DMS53 treated with DMSO at 0.1 percent for 48 hours (cell line): Measurements from ENCODE around the gene ANKRD10.

ENCODE experiments used
- DNase-seq: peaks from one replicate; lab custom pipeline; 2025; ENCODE audit not compliant: unreplicated experiment; lab: John Stamatoyannopoulos, UW

ANKRD10 gene

GRCh38 chr13:110831437-110832204 is 83.2 kb downstream of the ANKRD10 start:
- no peak for DNase-seq

GRCh38 chr13:110830800-110831371 is 84.0 kb downstream of the ANKRD10 start:
- DNase-seq: no peak

GRCh38 chr13:110830331-110830730 is 84.5 kb downstream of the ANKRD10 start:
- no peak for DNase-seq

- no peak for DNase-seq
Observed at GRCh38 chr13:110829486-110829885, 85.4 kb downstream of the ANKRD10 start.

GRCh38 chr13:110828705-110829104 is 86.2 kb downstream of the ANKRD10 start:
- no peak for DNase-seq
